Measurements from ENCODE around the gene ELF3.

DNA sequence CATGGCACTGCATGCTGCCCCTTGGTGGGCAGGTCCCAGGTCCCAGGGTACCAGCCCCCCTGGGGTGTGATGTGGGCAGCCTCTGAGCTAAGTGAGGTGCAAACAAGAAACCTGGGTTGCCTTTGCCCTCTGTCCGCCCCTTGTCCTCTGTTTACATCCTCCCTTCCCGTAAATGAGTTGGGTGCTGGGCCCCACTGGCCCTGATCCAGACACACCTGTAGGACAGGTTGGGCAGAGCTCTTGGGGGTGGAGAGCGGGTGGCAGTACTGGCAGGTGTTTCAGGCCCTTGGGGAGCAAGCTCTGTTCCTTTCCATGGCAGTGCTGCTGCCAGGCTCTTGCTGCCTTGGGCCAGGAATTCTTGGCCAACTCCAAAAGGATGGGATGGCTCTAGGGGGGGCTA is 35.8 kb downstream of the ELF3 start:
- no peak for TF ChIP-seq RAD21 (conservative IDR thresholded peaks at IDR 0.05)
- TF ChIP-seq, protein P1, sequence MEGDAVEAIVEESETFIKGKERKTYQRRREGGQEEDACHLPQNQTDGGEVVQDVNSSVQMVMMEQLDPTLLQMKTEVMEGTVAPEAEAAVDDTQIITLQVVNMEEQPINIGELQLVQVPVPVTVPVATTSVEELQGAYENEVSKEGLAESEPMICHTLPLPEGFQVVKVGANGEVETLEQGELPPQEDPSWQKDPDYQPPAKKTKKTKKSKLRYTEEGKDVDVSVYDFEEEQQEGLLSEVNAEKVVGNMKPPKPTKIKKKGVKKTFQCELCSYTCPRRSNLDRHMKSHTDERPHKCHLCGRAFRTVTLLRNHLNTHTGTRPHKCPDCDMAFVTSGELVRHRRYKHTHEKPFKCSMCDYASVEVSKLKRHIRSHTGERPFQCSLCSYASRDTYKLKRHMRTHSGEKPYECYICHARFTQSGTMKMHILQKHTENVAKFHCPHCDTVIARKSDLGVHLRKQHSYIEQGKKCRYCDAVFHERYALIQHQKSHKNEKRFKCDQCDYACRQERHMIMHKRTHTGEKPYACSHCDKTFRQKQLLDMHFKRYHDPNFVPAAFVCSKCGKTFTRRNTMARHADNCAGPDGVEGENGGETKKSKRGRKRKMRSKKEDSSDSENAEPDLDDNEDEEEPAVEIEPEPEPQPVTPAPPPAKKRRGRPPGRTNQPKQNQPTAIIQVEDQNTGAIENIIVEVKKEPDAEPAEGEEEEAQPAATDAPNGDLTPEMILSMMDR (IDR thresholded peaks at IDR 0.05; ENCODE audit: poor library complexity, severe bottlenecking) = no peak
- TF ChIP-seq POLR2AphosphoS5 (IDR thresholded peaks at IDR 0.05) = no peak
- no peak for TF ChIP-seq EZH2 (IDR thresholded peaks at IDR 0.05; ENCODE audit: borderline replicate concordance, insufficient read depth, low read length, poor library complexity, severe bottlenecking)

Data from neural cell (in vitro differentiated cells).